Measurements from ENCODE around the gene GOLGA8R.
A peak's percentile ranks its signal among the peaks of the same experiment; 100 is the strongest.
"Not testable (repeated sequence)": the region's sequence is repeated elsewhere in the genome, so short reads cannot be mapped to it uniquely, and the experiment has no call there.

GOLGA8R gene, protein sequence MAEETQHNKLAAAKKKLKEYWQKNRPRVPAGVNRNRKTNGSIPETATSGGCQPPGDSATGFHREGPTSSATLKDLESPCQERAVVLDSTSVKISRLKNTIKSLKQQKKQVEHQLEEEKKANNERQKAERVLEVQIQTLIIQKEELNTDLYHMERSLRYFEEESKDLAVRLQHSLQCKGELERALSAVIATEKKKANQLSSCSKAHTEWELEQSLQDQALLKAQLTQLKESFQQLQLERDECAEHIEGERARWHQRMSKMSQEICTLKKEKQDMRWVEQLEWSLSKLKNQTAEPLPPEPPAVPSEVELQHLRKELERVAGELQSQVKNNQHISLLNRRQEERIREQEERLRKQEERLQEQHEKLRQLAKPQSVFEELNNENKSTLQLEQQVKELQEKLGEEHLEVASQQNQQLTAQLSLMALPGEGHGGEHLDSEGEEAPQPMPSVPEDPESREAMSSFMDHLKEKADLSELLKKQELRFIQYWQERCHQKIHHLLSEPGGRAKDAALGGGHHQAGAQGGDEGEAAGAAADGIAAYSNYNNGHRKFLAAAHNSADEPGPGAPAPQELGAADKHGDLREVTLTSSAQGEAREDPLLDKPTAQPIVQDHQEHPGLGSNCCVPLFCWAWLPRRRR

DNA sequence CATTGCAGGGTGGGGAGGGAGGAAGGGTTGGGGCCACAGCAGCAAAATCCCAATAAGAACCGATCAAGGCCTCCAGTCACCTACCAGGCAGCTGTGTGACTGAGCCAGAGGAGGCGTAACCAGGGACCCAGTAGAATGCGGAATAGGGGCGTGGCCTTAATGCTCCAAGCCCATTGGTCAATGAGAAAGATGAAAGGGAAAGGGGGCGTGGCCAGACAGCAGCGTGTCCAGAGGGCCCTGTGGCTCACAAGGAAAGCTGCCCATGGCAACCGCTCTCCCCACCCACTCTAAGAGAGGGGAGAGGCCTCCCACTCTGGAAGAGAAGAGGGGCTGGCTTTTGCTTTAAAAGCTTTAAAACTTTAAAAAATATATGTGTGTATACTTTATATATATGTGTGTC, at the start of gene GOLGA8R:
Gene GOLGA8R, minus strand, starts transcription at position 101 of the 400 bp plus-strand sequence. Its CDS starts 98 bp downstream, at position 3.
- DNase-seq (ENCODE audit: low read depth), result not testable (repeated sequence)

DNA sequence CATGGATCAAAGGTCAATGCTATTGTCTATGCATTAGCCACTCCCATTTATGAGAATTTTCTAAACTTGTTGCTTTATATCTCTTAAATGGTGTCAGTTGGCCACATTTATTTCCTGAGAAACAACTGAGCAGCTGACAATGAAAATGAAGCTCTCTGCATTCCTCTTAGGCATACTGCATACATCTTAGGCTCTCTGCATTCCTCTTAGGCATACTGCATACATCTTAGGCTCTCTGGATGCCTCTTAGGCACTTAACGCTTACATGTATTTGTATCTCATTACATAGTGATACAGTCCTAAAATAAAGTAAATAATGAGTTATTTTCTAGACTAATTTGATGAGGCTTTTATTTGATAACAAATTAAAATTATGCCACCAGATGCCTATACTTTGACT, 49.8 kb upstream of the GOLGA8R start:
- DNase-seq (ENCODE audit: low read depth), result not testable (repeated sequence)

DNA sequence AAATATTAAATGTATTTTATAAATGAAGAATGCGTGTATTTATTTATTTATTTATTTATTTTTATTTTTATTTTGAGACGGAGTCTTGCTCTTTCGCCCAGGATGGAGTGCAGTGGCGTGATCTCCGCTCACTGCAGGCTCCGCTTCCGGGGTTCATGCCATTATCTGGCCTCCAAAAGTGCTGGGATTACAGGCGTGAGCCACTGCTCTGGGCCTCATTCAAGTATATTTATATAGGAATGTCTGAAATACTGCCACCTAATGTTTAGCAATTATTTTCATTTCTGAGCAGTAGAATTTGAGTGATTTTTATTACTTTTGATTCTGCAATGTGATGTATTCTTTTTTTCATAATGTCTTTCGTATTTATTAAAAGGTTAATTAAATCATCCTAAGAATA, 48.1 kb upstream of the GOLGA8R start:
- DNase-seq (ENCODE audit: low read depth), result not testable (repeated sequence)

DNA sequence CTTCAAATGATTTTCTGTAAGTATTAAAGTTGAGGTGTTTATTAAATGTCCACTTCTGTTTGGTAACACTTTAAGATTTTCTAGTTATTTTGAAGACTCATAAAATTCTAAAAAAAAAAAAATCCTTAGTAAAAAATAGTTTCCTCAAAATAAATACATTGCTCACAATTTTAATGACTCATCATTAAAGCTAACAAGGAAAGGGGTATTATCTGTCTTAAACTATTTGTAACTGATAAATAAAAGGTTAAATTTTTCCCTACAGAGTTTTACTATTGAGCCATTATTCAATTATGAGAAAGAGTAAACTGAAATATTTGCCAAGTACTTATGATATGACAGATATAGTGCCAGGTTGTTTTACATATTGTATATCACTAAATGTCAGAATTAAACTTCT, 38.6 kb upstream of the GOLGA8R start:
- not testable (repeated sequence) for DNase-seq (ENCODE audit: low read depth)

DNA sequence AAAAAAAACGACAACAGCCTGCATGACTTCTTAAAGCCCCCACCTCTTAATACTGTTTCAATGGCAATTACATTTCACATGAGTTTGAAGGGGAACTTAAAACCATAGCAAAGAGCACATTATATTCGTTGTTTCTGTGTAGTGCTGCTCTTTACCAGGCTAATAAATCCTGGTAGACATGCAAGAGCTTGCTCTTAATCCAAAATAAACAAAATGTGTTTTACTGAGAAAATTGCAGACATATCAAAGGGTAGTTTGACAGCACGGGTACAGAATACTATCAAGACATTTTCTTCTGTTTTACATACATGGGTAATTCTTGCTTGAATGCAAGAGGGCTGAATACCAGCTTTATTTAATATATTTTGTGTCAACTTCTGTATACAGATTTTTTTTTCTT, 24.3 kb upstream of the GOLGA8R start:
- DNase-seq (ENCODE audit: low read depth), result not testable (repeated sequence)

DNA sequence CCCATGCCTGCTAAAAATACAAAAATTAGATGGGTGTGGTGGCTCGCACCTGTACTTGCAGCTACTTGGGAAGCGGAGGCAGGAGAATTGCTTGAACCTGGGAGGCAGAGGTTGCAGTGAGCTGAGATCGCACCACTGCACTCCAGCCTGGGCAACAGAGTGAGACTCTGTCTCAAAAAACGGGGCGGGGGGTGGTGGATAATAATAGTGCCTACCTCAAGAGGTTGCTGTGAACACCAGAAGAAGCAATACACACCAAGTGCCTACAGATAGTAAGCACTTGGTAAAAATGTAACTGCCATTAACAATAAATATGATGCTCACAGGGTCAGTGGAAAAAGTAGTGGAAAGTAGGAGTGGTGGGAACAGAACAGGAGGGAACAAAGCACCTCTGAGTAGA, 21.8 kb upstream of the GOLGA8R start:
- DNase-seq (ENCODE audit: low read depth), result not testable (repeated sequence)

DNA sequence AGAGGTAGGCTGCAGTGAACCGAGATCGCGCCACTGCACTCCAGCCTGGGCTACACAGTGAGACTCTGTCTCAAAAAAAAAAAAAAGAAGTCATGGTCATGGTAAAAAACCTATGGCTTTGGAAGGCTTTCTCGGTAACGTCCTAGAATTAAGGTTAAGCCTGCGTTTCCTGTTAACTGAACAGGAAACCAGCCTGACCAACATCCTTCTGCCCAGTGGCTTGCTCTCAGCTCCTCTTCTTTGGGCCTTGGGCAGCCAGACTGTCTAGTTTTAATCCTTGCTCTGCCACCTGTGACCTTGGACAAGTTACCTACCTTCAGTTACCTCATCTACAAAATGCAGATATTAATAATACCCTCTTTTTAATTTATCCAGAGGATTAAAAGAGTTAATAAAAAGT, 6.7 kb upstream of the GOLGA8R start:
- DNase-seq (ENCODE audit: low read depth), result not testable (repeated sequence)

DNA sequence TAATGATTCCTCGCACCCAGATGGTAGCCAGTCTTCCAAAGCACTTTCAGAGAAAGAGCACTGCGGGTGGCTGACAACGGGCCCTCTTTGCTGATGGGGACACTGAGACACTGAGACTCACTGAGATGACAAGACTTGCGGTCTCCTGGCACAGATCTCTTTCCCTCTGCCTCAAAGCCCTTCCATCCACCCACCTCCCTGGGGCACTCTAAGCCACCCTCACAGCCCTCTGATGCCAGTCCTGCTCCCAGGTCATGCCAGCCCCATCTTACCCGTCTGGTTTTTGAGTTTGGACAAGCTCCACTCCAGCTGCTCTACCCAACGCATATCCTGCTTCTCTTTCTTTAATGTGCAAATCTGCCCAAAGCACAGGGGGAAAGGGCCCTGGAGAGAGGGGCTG, 6.4 kb downstream of the GOLGA8R start:
- DNase-seq (ENCODE audit: low read depth), result not testable (repeated sequence)

DNA sequence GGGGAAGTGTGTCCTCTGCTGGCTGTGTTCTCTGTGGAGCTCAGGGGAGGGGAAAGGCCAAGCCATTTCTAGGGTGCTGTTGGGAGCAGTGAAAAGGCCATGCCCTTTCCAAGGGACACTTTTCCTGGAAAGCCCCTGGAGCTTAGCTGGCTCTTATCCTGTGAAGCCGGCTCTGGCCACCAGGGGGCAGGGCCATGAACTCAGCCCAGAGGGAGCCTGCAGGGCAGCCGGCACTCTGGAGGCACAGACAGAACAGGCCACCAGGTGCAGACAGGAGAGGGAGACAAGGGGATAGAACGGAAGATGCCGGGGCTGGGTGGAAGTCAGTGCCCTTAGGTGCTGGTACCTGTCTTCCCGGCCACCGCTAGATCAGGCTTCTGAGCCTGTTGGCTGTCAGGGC, 15.1 kb downstream of the GOLGA8R start:
- DNase-seq (ENCODE audit: low read depth), result peak; percentile 45

DNA sequence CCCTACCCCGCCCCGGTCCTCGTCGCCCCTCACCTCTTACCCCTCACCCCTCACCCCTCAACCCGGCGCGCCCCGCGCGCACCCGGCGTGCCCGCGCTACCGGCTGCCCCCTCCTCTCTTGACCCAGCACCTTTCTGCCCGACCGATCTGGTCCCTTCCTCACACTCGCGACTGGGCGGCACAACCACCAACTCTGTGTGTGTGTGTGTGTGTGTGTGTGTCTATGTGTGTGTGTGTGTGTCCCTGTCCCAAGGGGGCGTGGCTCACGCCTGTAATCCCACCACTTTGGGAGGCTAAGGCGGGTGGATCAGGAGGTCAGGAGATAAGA, 20.4 kb downstream of the GOLGA8R start:
- not testable (repeated sequence) for DNase-seq (ENCODE audit: low read depth)

DNA sequence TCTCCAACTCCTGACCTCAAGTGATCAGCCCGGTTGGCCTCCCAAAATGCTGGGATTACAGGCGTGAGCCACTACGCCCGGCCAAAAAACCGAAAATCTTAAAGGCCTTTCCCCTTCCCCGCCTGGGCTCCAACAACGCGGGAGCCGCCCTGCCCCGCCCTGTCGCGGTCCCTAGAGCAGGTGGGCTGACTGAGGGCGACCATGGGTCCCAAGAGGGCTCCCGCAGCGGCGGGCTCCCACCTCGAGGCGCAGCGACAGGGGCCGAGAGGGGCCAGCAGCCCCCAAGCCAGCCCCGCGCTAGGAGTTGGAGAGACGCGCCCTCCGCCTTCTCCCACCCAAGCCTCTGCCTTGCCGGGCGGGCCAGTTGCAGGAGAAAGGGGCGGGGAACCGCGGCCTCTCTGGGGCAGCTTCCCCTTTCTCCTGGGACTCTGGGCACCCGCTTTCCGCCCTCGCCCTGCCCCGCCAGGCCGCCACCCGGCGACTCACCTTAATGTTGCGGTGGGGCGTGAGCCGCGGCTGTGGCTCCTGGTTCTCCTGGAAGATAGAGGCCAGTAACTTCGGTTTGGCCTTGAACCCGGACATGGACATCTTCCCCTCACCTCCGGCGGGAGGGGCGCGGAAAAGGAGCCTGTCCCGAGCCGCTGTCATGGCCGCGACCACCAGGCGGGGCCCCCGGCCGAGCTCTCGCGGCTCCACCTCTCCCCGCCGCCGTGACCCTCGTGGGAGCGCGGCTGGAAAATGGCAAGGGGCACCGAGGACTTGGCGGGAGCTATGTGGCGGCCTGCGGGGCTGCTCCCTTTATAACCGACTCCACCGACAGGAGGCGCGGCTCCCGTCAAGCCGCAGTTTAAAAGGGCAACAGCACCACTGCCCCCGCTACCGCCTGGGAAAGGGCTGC, 21.0 kb downstream of the GOLGA8R start, which contains the start of gene CHRFAM7A:
Gene CHRFAM7A, minus strand, starts transcription at position 775 of the 898 bp plus-strand sequence. CDS start 10,189 bp downstream, outside the sequence.
- DNase-seq (ENCODE audit: low read depth), result not testable (repeated sequence)

DNA sequence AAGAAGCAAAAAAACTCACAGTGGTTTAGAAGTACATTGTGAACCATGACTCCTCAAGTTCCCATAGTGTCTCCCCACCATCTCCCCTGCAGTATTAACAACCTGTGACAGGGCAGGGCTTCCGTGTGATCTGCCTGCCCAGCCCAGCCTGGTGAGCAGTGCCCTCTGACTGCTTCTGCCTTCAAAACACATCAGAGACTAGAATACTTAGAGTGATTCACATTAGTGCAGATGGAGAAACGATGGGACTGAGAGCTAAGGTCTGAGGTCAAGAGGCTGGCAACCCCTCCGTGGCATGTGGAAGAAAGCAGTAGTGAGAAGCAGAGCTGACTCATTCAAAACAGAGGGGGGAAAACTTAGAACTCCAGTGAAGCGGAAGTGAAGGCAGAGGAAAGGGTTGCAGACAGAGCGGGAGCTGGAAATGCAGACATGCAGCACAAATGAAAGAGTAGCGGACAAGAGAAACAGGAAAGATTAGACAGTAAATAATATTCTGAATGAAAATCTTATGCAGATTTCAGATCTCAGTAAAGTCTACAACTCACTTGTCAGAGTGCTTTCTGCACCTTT, 27.7 kb downstream of the GOLGA8R start:
- not testable (repeated sequence) for DNase-seq (ENCODE audit: low read depth)

DNA sequence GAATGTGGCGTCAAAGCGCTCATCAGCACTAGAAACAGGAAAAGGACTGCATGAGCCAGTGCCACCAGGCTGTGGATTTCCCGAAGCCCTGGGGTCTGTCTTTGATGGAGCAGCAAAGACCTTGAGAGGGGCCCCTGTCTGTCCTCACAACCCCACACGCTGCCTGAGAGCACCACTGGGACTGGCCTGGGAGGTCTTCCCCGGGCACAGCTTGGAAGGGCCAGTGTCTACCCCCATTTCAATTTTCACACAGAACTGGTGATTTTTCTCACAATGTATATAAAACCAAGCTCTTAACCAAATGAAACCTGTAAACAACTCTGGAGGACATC, 37.0 kb downstream of the GOLGA8R start:
- not testable (repeated sequence) for DNase-seq (ENCODE audit: low read depth)

DNA sequence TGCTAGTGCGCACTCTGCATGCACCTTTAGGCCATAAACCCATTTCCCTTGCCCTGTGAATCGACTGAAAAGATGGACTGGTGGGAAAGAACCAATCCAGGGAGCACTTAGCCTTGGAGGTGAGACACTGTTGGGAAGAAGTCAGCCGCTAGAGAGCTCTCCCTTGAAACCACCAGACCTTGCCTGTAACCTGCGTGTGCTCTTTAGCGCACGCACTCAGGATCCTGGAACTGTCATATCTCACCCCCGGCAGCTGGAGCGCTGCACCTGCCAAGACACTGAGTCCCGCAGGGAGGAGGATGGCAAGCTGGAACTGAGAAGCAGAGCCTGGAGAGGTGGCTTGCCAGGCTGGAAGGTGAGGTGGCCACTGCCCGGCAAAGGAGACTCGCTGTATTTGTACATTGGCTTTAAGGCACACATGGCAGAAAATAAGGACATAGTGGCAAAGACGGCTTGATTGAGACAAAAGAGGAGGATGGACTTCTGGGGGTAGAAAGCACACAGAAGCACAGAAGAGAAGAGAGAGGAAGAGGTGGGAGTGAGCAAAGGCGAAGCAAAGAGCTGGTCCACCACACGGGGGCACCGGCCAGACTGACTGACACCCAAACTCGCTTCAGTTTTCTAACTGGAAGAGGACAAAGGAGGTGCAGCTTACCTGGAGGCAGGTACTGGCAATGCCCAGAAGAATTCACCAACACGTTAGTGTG, 37.5 kb downstream of the GOLGA8R start:
- not testable (repeated sequence) for DNase-seq (ENCODE audit: low read depth)

DNA sequence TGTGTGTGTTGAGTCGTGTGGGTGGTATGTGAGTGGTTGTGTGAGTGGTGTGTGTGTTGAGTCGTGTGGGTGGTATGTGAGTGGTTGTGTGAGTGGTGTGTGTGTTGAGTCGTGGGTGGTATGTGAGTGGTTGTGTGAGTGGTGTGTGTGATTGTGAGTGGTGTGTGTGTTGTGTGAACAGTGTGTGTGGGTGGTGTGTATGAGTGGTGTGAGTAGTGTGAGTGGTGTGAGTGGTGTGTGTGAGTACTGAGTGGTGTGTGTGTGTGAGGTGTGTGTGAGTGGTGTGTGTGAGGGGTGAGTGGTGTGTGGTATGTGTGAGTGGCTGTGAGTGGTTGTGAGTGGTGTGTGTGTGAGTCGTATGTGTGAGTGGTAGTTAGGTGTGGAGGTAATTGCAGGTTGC, 38.2 kb downstream of the GOLGA8R start:
- DNase-seq (ENCODE audit: low read depth), result not testable (repeated sequence)

DNA sequence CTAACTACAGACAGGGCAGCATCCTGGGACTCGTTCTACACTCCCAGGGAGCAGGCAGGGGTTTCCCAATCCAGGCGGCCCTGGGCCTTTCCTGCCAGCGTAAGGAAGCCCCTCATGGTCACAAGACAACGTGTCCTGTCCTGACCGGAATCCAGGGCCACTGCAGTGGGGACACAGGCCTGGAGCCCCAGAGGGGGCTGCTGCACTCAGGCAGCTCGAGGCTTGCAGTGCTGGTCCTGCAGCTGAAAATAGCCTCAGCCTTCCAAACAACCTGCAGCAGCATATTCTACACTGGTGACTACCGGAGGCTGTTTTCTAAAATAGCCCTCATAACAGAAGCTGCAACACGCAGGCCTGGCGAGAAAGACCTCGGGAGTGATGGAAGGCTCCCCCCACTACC, 39.2 kb downstream of the GOLGA8R start:
- DNase-seq (ENCODE audit: low read depth), result not testable (repeated sequence)

DNA sequence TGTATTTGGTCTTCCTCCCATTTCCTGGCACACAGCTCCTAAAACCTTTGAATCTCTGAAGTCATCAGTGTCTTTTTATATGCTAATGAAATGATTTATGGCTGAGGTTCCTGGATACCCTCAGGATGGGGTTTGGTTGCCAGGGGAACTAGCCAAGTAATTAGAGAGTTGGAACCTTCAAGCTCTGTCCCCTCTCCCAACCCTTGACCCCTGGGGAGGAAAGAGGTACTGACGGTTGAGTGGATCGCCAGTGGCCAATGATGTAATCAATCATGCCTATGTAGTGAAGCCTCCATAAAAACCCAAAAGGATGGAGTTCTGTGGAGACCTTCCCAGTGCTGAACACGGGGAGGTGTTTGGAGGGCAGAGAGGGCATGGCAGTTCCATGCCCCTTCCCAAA, 45.8 kb downstream of the GOLGA8R start:
- DNase-seq (ENCODE audit: low read depth), result not testable (repeated sequence)

DNA sequence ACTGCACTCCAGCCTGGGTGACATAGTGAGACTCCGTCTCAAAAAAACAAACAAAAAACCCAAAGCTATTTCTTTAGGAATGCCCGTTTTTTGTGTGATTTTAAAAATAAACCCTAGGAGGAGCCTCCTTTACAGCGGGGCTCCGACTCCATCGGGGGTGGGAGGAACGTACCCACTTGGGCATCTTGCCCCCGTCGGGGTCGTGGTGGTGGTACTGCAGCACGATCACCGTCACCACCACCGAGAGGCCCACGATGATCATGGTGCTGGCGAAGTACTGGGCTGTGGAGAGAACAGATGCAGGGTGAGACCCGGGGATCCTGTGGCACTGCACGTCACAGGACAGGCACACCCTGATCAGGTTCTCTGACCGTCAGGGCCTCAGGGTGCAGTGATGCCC, 46.8 kb downstream of the GOLGA8R start:
- DNase-seq (ENCODE audit: low read depth), result not testable (repeated sequence)

DNA sequence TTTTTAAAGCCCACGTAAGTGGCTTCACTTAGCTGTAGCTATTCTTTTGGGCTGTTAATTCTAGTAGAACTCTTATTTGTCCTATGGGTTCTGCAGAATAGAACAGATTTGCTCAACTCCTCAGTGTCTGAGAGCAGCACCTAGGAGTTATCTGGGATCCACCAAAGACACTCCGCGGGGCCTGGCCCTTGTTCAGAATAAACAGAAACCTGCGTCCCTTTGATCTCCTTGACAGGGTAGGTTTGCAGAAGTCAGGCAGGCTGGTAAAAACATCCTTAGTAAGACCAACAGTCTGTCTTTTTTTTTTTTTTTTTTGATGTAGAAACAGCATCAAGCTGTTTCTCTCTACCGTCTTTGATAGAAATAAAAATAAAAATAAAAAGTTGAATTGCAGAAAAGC, 52.7 kb downstream of the GOLGA8R start:
- DNase-seq (ENCODE audit: low read depth), result not testable (repeated sequence)

DNA sequence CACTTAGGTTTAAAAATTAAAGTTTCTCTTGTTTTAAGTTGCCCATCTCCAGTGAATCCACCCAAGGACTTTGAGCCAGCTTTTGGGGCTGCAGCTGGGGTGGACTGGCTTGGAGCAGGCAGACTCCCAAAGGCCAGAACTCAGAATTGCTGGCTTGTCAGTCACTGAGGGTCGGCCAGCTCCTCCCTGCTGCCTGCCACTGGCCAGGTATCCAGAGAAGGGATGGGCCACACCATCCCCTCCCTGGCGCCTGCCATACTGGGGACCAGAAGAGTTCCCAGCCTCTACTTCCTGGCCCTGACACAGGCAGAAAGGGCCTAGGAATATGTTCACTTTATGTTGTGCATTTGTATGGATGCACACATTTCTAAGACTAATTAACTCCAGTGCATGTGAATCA, 53.1 kb downstream of the GOLGA8R start:
- DNase-seq (ENCODE audit: low read depth), result not testable (repeated sequence)

DNA sequence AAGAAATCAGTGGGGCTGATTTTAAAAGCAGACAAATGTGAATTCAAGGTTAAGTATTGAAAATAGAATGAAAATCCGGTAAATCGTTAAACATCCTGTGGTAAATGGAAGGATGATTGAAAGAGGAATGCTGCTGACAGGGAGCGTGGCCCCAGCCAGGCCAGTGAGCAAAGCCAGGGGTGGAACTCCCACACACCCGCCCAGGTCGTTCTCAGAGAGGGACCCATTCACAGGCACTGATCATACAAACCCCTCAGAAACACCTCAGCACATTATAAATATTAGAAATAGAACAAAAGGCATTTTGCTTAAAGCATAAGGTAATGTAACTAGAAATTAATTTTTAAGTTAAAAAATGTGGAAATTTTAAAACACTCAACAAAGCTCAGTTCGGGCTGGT, 59.0 kb downstream of the GOLGA8R start:
- DNase-seq (ENCODE audit: low read depth), result not testable (repeated sequence)
